HL-60 (cell line): ENCODE results near the gene MACROD2.

Source experiments
- CTCF ChIP-seq: IDR thresholded peaks from one replicate; pipeline ENCODE4 v1.5.1; 2011; ENCODE audit warnings: low read length, control low read depth, inconsistent platforms; ENCODE audit not compliant: insufficient read depth
- GABPA ChIP-seq: IDR thresholded peaks from 2 replicates; pipeline ENCODE4 v1.6.1; 2012; ENCODE audit warnings: low read depth
- POLR2AphosphoS5 ChIP-seq: IDR thresholded peaks from 2 replicates; pipeline ENCODE4 v1.6.1; 2012; ENCODE audit warnings: low read depth
- SPI1 ChIP-seq: IDR thresholded peaks from 2 replicates; pipeline ENCODE4 v1.6.1; 2012; ENCODE audit warnings: low read depth, mild to moderate bottlenecking, borderline replicate concordance
- TF ChIP-seq, protein P1 (sequence below): IDR thresholded peaks from 2 replicates; pipeline ENCODE4 v1.6.1; 2012; ENCODE audit warnings: low read depth; ENCODE audit not compliant: insufficient replicate concordance

DNA sequence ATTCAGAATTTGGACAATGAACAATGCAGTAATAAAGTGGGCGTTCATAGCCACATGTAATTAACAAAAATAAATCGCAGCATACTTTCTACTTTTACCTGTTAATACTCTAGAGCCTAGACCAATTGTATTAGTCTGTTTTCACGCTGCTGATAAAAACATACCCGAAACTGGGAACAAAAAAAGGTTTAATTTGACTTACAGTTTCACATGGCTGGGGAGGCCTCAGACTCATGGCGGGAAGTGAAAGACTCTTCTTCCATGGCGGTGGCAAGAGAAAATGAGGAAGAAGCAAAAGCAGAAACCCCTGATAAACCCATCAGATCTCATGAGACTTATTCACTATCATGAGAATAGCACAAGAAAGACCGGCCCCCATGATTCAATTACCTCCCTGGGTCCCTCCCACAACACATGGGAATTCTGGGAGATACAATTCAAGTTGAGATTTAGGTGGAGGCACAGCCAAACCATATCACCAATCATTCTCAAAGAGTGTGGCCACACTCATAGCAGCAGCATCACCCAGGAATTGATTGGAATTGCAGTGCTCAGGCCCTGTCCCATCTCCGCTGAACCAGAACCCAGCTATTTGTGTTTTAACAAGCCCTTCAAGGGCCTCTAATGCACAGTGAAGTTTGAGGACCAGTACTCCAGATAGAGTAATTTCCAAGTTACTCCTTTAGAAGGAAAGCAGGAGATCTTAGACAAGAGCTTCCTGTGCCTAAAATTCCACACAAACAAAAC is 1927.9 kb downstream of the MACROD2 start:
- no peak for TF ChIP-seq CTCF
- TF ChIP-seq SPI1: no peak
- TF ChIP-seq POLR2AphosphoS5: no peak
- TF ChIP-seq, protein P1, sequence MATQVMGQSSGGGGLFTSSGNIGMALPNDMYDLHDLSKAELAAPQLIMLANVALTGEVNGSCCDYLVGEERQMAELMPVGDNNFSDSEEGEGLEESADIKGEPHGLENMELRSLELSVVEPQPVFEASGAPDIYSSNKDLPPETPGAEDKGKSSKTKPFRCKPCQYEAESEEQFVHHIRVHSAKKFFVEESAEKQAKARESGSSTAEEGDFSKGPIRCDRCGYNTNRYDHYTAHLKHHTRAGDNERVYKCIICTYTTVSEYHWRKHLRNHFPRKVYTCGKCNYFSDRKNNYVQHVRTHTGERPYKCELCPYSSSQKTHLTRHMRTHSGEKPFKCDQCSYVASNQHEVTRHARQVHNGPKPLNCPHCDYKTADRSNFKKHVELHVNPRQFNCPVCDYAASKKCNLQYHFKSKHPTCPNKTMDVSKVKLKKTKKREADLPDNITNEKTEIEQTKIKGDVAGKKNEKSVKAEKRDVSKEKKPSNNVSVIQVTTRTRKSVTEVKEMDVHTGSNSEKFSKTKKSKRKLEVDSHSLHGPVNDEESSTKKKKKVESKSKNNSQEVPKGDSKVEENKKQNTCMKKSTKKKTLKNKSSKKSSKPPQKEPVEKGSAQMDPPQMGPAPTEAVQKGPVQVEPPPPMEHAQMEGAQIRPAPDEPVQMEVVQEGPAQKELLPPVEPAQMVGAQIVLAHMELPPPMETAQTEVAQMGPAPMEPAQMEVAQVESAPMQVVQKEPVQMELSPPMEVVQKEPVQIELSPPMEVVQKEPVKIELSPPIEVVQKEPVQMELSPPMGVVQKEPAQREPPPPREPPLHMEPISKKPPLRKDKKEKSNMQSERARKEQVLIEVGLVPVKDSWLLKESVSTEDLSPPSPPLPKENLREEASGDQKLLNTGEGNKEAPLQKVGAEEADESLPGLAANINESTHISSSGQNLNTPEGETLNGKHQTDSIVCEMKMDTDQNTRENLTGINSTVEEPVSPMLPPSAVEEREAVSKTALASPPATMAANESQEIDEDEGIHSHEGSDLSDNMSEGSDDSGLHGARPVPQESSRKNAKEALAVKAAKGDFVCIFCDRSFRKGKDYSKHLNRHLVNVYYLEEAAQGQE: no peak
- no peak for TF ChIP-seq GABPA
